CD4-positive, alpha-beta T cell treated with Interleukin-4 for 1 hour (primary cell): ENCODE data around the gene GALNT11.
"Not testable (repeated sequence)": the region's sequence is repeated elsewhere in the genome, so short reads cannot be mapped to it uniquely, and the experiment has no call there.

Experiments used
- DNase-seq, 2 donors: peaks; one replicate each; pipeline ENCODE4 v3.0.0-alpha.2; 2020 to 2022

GALNT11 gene

DNA sequence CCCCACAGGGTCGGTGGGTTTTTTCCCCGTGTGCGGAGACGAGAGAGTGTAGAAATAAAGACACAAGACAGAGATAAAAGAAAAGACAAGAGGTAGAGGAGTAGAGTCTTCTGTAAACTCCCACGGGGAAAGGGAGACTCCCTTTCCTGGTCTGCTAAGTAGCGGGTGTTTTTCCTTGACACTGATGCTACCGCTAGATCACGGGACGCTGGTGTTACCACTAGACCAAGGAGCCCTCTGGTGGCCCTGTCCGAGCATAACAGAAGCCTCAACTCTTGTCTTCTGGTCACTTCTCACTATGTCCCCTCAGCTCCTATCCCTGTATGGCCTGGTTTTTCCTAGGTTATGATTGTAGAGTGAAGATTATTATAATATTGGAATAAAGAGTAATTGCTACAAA is 4.6 kb downstream of the GALNT11 start:
- DNase-seq = not testable (repeated sequence)

DNA sequence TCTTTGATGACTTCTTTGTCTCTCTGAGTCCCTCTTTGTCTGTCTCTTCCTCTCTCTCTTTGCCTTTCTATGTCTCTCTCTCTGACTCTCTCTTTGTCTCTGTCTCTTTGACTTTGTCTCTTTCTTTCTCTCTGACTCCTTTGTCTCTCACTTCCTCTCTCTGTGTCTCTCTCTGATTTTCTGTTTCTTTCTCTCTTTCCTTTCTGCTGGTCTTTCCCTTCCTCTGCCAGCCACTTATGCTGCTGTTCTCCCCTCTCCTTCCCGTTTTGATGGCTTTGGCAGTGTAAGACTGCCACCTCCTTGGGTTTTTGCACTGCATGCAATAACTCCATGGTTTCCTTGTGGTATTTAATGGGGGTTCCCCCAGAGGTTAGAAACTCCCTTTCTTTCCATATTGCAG is 5.2 kb downstream of the GALNT11 start:
- DNase-seq = not testable (repeated sequence)

DNA sequence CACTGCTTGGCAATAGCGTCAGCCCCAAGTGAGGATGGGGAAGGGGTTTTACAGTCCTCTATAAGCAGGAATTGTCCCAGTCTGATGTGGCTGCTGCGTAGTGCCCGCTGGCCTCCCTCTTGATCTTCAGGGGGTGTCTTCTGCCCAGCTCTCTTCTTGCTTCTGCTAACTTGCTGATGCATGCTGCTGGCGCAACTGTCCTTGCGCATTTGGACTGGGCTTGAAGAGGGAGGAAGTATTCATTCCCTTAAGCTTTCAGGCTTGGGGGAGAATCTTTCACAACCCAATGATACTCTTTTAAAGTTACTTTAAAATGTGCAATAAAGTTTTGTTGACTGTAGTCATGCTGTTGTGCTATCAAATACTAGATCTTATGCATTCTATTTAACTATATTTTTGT is 10.3 kb downstream of the GALNT11 start:
- DNase-seq = no peak

DNA sequence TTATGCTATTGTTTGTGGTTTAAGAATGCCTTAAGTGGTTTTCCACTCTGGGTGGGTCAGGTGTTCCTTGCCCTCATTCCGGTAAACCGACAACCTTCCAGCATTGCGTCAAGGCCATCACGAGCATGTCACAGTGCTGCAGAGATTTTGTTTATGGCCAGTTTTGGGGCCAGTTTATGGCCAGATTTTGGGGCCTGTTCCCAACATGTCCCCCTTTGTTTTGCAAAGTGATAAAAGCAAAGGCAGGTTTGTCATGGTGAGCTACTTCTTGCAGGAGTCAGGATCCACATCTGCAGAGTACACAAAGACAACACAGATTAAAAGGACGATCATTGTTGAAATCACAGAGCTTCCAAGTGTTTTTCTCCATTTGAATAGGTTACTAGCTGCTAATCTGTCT is 12.9 kb downstream of the GALNT11 start:
- not testable (repeated sequence) for DNase-seq

DNA sequence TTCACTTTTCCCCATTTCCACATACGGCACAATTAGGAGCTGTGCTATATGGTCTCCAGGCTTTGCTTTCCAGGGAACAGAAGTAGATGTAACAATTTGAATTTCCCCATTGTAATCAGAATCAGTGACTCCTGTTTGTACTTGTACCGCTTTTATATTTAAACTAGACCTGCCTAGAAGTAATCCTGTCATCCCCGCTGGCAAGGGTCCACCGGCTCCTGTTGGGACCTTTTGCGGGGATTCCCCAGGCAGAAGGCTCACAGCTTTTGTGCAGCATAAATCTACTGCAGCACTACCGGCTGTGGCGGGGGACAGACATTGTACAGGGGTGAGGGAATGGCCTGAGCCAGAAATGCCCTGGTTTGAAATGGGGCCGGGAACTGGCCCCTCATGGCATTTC is 17.6 kb downstream of the GALNT11 start:
- not testable (repeated sequence) for DNase-seq

DNA sequence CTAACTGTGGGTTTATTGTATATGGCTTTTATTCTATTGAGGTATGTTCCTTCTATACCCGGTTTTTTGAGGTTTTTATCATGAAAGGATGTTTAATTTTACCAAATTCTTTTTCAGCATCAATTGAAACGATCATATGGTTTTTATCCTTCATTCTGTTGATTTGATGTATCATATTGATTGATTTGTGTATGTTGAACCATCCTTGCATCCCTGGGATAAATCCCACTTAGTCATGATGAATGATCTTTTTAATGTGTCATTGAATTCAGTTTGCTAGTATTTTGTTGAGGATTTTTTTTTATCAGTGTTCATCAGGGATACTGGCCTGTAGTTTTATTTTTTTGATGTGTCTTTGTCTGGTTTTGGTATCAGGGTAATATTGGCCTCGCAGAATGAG is 19.4 kb downstream of the GALNT11 start:
- DNase-seq = not testable (repeated sequence)

DNA sequence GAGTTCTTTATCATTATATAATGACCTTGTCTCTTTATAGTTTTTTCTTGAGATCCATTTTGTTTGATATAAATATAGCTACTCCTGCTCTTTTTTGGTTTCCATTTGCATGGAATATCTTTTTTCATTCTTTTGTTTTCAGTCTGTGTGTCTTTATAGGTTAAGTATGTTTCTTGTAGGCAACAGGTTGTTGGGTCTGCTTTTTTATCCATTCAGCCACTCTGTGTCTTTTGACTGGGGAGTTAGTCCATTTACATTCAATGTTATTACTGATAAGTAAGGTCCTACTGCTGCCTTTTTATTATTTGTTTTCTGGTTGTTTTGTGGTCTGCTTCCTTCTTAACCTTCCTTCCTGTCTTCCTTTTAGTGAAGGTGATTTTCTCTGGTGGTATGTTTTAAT is 21.1 kb downstream of the GALNT11 start:
- DNase-seq = no peak

DNA sequence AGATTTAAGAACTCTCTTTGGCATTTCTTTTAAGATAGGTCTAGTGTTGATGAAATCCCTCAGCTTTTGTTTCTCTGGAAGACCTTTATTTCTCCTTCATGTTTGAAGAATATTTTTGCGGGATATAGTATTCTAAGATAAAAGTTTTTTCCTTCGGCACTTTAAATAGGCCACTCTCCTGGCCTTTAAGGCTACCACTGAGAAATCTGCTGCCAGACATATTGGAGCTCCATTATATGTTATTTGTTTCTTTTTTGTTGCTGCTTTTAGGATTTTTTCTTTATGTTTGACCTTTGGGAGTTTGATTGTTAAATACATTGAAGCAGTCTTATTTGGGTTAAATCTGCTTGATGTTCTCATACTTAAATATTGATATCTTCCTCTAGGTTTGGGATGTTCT is 22.6 kb downstream of the GALNT11 start:
- no peak for DNase-seq

DNA sequence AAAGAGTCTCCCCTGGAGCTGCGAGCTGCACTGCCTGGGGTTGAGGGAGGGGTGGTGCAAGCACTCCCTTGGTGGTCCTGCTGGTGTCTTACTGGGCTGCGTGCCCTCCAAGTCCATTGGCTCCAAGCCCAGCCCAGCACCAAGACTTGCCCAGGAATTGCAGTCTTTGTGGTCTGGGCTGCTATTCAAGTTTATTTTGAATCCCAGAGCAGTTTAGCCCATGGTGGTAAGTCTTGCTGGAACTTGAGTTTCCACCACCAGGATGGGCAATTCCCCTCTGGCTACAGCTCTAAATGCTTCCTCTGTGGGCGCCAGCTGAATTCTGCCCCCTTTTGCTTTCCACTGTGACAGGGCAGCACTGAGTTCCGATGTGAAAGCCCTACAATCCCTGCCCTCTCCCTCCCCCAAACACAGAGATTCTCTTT is 25.1 kb downstream of the GALNT11 start:
- DNase-seq = no peak

DNA sequence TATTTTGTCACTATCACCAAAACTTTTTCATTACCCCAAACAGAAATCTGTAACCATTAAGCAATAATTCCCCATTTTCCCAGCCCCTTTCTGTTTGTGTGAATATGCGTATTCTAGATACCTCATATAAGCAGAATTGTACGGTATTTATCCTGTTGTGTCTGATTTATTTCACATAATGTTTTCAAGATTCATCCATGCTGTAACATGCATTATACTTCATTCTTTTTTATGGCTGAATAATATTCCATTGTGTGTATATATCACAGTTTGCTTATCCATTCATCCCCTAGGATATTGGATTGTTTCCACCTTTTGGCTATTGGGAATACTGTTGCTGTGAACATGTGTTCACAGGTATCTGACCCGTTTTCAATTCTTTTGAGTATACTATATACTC is 26.5 kb downstream of the GALNT11 start:
- no peak for DNase-seq

DNA sequence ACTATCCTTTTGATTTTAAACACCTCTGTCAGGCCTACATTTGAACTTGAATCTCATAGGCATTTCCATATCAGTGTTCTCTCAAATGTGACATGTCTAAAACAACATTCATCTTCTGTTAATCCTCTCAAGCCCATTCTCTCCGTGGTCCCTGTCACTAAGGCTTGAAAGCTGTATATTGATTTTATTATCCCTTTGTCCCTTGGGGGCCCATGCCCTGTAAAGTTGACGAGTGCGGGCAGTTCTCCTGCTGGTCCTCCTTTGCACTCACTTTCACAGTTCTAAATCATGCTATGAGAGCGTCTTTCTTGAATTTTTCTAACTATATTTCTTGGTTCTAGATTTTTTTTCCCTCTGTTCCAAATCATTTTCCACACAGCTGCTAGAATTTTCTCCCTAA is 27.3 kb downstream of the GALNT11 start:
- no peak for DNase-seq

DNA sequence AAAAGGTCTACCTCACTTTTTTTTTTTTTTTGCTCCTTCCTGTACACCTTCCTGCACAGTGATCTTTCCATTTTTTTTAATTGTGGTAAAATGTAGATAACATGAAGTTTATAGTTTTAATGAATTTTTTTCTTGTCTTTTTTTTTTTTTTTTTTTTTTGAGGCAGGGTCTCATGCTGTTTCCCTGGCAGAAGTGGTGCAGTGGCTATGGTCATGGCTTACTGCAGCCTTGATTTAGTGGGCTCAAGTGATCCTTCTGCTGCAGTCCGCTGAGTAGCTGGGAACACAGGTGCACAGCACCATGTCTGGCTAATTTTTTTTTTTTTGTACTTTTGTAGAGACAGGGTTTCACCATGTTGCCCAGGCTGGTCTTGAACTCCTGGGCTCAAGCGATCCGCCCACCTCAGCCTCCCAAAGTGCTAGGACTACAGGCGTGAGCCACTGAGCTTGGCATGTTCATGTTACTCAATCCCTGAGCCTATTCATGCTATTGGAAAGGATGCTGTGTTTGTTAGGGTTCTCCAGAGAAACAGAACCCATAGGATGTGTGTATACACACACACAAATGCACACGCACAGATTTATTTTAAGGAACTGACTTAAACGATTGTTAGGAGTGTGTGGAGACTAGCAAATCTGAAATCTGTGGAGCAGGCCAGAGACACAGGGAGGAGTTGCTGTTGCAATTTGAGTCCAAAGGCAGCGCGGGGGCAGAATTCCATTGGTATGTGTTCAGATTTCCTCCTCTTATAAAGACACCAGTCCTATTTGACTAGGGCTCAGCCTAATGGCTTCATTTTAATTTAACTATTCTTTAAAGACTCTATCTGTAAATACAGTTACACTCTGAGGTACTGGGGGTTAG is 29.1 kb downstream of the GALNT11 start:
- no peak for DNase-seq

DNA sequence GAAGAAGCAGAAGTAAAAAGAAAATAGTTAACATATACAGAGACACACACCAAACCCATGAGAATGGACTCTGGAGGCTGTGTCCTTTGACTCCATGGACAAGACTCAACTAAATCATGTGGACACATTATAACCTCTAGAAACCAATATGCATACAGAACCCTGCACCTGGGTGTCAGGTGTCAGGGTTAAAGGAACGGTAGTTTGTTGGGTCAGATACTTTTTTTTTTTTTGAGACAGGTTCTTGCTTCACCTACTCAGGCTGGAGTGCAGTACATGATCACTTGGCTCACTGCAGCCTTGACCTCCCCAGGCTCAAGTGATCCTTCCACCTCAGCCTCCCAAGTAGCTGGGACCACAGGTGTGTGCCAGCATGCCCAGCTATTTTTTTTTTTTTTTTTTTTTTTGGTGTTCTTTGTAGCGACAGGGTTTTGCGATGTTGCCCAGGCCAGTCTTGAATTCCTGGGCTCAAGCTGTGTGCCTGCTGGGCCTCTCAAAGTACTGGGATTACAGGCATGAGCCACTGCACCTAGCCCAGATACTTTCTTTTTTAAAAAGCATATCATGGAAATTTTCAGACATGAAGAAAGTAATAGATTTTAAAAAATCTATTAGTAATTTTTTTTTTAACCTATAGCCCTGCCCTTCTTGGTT is 31.3 kb downstream of the GALNT11 start:
- no peak for DNase-seq

DNA sequence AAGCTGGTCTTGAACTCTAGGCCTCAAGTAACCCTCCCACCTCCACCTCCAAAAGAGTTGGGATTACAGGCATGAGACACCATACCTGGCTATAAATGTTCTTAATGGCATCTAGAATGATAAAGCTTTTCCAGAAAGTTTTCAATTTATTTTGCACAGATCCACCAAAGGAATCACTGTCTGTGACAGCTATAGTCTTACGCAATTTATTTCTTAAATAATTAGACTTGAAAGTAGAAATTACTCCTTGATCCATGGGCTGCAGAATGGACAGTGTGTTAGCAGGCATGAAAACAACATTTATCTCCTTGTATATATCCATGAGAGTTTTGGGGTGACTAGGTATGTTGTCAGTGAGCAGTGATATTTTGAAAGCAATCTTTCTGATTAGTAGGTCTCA is 33.8 kb downstream of the GALNT11 start:
- DNase-seq = no peak

DNA sequence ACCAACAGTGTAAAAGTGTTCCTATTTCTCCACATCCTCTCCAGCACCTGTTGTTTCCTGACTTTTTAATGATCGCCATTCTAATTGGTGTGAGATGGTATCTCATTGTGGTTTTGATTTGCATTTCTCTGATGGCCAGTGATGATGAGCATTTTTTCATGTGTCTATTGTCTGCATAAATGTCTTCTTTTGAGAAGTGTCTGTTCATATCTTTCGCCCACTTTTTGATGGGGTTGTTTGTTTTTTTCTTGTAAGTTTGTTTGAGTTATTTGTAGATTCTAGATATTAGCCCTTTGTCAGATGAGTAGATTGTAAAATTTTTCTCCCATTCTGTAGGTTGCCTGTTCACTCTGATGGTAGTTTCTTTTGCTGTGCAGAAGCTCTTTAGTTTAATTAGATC is 35.6 kb downstream of the GALNT11 start:
- not testable (repeated sequence) for DNase-seq

DNA sequence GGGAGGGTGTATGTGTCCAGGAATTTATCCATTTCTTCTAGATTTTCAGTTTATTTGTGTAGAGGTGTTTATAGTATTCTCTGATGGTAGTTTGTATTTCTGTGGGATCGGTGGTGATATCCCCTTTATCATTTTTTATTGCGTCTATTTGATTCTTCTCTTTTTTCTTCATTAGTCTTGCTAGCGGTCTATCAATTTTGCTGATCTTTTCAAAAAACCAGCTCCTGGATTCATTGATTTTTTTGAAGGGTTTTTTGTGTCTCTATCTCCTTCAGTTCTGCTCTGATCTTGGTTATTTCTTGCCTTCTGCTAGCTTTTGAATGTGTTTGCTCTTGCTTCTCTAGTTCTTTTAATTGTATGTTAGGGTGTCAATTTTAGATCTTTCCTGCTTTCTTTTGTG is 37.7 kb downstream of the GALNT11 start:
- not testable (repeated sequence) for DNase-seq

DNA sequence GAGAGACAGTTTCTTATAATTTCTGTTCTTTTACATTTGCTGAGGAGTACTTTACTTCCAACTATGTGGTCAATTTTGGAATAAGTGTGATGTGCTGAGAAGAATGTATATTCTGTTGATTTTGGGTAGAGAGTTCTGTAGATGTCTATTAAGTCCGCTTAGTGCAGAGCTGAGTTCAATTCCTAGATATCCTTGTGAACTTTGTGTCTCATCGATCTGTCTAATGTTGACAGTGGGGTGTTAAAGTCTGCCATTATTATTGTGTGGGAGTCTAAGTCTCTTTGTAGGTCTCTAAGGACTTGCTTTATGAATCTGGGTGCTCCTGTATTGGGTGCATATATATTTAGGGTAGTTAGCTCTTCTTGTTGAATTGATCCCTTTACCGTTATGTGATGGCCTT is 38.3 kb downstream of the GALNT11 start:
- not testable (repeated sequence) for DNase-seq

DNA sequence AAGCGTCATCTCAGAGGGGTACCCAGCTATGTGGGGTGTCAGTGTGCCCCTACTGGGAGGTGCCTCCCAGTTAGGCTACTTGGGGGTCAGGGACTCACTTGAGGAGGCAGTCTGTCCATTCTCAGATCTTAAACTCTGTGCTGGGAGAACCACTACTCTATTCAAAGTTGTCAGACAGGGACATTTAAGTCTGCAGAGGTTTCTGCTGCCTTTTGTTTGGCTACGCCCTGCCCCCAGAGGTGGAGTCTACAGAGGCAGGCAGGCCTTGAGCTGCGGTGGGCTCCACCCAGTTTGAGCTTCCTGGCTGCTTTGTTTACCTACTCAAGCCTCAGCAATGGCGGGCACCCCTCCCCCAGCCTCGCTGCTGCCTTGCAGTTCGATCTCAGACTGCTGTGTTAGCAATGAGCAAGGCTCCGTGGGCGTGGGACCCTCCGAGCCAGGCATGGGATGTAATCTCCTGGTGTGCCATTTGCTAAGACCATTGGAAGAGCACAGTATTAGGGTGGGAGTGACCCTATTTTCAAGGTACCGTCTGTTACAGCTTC is 40.4 kb downstream of the GALNT11 start:
- not testable (repeated sequence) for DNase-seq

DNA sequence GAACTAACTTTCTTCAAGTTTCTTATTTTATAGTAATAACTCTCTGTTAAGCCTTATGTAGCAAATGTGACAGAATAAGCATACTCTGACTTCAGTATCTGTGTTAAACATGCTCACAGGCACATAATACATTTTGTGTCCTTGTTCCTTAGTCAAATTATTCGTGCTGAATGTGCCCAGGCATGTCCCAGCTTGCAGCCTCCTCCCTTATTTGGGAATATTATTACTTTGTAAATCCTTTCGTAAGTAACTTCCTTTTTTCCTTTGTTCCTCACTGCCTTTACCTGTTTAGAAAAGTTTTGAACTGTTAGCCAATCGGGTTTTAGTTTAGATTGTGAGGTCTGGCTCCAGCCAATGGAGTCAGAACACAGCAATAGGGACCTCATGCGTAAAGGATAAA is 46.9 kb downstream of the GALNT11 start:
- no peak for DNase-seq

DNA sequence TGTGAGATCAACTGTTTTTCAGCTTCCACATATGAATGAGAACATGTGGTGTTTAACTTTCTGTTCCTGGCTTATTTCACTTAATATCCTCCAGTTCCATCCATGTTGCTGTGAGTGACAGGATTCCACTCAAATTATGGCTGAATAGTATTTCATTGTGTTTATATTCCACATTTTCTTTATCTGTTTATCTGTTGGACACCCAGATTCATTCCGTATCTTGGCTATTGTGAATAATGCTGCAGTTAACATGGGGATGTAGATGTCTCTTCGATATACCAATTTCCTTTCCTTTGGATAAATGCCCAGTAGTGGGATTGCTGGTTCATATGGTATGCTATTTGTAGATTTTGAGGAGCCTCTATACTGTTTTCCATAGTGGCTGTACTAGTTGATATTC is 47.9 kb downstream of the GALNT11 start:
- no peak for DNase-seq

DNA sequence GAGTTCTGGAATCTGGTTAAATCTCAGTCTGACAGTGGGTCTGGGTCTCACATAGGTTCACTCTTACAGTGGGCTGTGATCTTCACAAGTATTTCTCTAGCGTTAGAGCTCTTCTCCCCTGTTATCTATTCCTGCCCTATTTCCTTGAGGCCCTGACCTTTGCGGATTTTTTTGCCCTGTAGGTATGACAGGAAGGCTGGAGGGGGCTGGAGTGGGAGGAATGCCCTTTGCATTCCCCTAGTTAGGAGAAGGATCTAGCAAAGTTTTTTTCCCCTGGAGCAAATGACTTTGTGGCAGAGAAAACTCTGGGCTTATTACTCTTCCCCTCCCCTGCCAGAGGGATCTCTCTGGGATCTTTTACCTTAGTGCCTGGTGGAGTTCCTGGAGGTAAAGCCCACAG is 49.2 kb downstream of the GALNT11 start:
- DNase-seq = no peak

DNA sequence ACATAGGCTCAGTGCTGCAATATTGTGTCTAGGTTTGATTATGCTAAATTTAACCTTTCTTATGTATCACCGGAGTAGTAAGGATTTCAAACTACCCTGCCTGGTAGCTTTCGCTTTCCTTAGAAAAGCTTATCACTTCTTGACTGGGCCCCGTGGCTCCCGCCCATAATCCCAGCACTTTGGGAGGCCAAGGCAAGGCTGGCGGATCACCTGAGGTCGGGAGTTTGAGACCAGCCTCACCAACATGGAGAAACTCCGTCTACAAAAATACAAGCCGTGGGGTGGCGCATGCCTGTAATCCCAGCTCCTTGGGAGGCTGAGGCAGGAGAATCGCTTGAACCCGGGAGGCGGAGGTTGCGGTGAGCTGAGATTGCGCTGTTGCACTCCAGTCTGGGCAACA is 49.9 kb downstream of the GALNT11 start:
- not testable (repeated sequence) for DNase-seq

DNA sequence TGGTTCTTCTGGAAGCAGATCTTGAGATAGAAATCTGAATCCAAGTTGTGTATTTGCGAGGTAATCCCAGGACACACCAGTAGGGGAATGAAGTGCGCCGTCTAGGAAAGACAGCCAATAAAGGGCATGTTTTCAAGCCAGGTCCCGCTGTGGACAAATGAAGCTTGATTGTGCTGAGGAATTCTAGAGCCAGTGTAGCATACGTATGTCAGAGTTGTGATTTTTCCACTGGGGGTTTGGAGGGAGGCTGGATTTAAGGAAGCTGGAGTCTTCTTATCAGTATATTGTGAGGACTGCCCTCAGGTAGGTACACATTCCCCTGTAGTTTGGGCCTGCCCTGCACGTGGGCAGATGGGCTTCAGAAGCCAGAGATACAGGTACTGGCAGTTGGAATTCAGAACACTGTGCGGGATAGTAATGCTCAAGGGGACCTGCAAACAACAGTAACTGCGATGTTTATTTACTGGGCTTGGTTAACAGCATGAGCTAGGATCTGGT is 50.9 kb downstream of the GALNT11 start:
- peak in 1 of 2 donors; percentile 7 for DNase-seq
